Measurements from ENCODE around the gene VCL.

DNA sequence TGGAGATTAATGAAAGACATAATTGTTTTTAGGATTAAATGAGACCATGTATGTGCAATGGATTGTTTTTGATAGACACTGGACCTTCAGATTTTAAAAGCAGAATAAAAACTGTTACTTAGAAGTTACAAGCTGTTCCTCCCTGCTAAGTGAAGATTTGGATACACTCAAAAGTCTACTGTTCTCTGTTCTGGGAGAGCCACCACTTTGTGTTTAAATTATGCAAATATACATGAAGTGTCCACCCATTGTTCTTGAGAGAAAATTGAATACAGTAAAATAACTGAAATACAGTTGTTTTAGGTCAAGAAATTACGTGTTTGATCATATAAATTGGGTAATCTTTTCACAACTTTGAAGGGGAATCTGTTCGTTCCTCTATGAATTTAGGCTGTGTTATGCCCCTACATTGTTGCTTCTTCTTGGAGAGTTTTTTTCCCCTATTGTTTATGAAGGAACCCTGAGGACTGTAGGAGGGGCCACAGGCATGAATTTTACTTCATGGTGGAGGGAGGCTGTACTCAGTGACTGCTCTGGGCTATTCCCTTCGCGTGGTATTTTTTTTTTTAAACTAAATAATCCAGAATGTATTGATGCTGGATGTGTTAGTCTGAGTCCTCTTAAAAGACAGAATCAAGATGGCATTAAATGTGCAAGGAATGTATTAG is 18.6 kb upstream of the VCL start:
- no peak for TF ChIP-seq EZH2 (IDR thresholded peaks at IDR 0.05)
- TF ChIP-seq, protein P1, sequence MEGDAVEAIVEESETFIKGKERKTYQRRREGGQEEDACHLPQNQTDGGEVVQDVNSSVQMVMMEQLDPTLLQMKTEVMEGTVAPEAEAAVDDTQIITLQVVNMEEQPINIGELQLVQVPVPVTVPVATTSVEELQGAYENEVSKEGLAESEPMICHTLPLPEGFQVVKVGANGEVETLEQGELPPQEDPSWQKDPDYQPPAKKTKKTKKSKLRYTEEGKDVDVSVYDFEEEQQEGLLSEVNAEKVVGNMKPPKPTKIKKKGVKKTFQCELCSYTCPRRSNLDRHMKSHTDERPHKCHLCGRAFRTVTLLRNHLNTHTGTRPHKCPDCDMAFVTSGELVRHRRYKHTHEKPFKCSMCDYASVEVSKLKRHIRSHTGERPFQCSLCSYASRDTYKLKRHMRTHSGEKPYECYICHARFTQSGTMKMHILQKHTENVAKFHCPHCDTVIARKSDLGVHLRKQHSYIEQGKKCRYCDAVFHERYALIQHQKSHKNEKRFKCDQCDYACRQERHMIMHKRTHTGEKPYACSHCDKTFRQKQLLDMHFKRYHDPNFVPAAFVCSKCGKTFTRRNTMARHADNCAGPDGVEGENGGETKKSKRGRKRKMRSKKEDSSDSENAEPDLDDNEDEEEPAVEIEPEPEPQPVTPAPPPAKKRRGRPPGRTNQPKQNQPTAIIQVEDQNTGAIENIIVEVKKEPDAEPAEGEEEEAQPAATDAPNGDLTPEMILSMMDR (IDR thresholded peaks at IDR 0.05 in 2 of 3, conservative IDR thresholded peaks at IDR 0.05 in 1 of 3; ENCODE audit: borderline replicate concordance in 1 of 3, insufficient read depth in 1 of 3, low read depth in 2 of 3, low read length in 2 of 3) = no peak
- no peak for TF ChIP-seq SIN3A (IDR thresholded peaks at IDR 0.05; ENCODE audit: low read depth)
- no peak for TF ChIP-seq POLR2A (IDR thresholded peaks at IDR 0.05; ENCODE audit: borderline replicate concordance, extremely low read depth, insufficient read depth, insufficient read length)
- TF ChIP-seq ELF1 (IDR thresholded peaks at IDR 0.05; ENCODE audit: borderline replicate concordance, low read depth) = no peak
- no peak for TF ChIP-seq EZH2phosphoT487 (IDR thresholded peaks at IDR 0.05; ENCODE audit: borderline replicate concordance)

Data from HCT116 (cell line).